ENCODE measurements around the gene FHOD3. TPM values are rescaled to one million over a fixed set of nuclear protein-coding genes. Genes with fewer than 3 reads are reported as not detected.

FHOD3 gene
- total RNA-seq, 3 donors from 2014 or later = 2.7 to 14.4 (median 4.0) TPM

GRCh38 chr18:36613069-36613468 is 315.6 kb downstream of the FHOD3 start:
- DNase-seq = no peak
- intact Hi-C loops (cut with DNase I, micrococcal nuclease) = no loop called here
- H3K4me1 ChIP-seq (ENCODE audit: low read depth) = no peaks in the 10 kb centered on the region
- H3K36me3 ChIP-seq (ENCODE audit: low read depth) = no peaks in the 10 kb centered on the region
- H3K9me3 ChIP-seq = no peaks in the 10 kb centered on the region
- no peak overlapping the region for H3K4me3 ChIP-seq
- TF ChIP-seq CTCF (IDR thresholded peaks at IDR 0.05) = no peak
- ATAC-seq = no peak

GRCh38 chr18:36613810-36614209 is 316.3 kb downstream of the FHOD3 start:
- ATAC-seq (no peak), DNase-seq (no peak)
- TF ChIP-seq CTCF (IDR thresholded peaks at IDR 0.05) = no peak
- no peaks in the 10 kb centered on the region for H3K36me3 ChIP-seq (ENCODE audit: low read depth)
- H3K9me3 ChIP-seq = no peaks in the 10 kb centered on the region
- no peak overlapping the region for H3K4me3 ChIP-seq
- intact Hi-C loops (cut with DNase I, micrococcal nuclease) = no loop called here
- H3K4me1 ChIP-seq (ENCODE audit: low read depth) = no peaks in the 10 kb centered on the region

- H3K9me3 ChIP-seq = no peaks in the 10 kb centered on the region
- no peaks in the 10 kb centered on the region for H3K36me3 ChIP-seq (ENCODE audit: low read depth)
- no peak for ATAC-seq
- no peak overlapping the region for H3K4me3 ChIP-seq
- intact Hi-C loops (cut with DNase I, micrococcal nuclease) = no loop called here
- no peak for TF ChIP-seq CTCF (IDR thresholded peaks at IDR 0.05)
- no peaks in the 10 kb centered on the region for H3K4me1 ChIP-seq (ENCODE audit: low read depth)
- DNase-seq = no peak
Measured at GRCh38 chr18:36620788-36621187, 323.3 kb downstream of the FHOD3 start.

GRCh38 chr18:36622610-36623009 is 325.1 kb downstream of the FHOD3 start:
- intact Hi-C loops (cut with DNase I, micrococcal nuclease) = no loop called here
- TF ChIP-seq CTCF (IDR thresholded peaks at IDR 0.05) = no peak
- no peaks in the 10 kb centered on the region for H3K36me3 ChIP-seq (ENCODE audit: low read depth)
- H3K4me3 ChIP-seq = no peak overlapping the region
- DNase-seq (no peak), ATAC-seq (no peak)
- no peaks in the 10 kb centered on the region for H3K9me3 ChIP-seq
- H3K4me1 ChIP-seq (ENCODE audit: low read depth) = no peaks in the 10 kb centered on the region

GRCh38 chr18:36623091-36623490 is 325.6 kb downstream of the FHOD3 start:
- H3K9me3 ChIP-seq = no peaks in the 10 kb centered on the region
- H3K36me3 ChIP-seq (ENCODE audit: low read depth) = no peaks in the 10 kb centered on the region
- ATAC-seq = no peak
- intact Hi-C loops (cut with DNase I, micrococcal nuclease) = no loop called here
- no peak overlapping the region for H3K4me3 ChIP-seq
- DNase-seq = no peak
- no peak for TF ChIP-seq CTCF (IDR thresholded peaks at IDR 0.05)
- no peaks in the 10 kb centered on the region for H3K4me1 ChIP-seq (ENCODE audit: low read depth)

GRCh38 chr18:36623681-36624190 is 326.2 kb downstream of the FHOD3 start:
- Histone ChIP-seq H3K9me3 (no peaks in the 10 kb centered on the region), H3K4me3 (no peak overlapping the region), H3K36me3 (ENCODE audit: low read depth) (no peaks in the 10 kb centered on the region), H3K4me1 (ENCODE audit: low read depth) (no peaks in the 10 kb centered on the region)
- no peak for TF ChIP-seq CTCF (IDR thresholded peaks at IDR 0.05)
- no peak for ATAC-seq
- no peak for DNase-seq
- intact Hi-C loops (cut with DNase I, micrococcal nuclease) = no loop called here

Measured in mucosa of descending colon (tissue), 3 donors.